OCI-LY7 (cell line): ENCODE data around the gene CSTPP1. TPM values are rescaled to one million over a fixed set of nuclear protein-coding genes. Genes with fewer than 3 reads are reported as not detected.
A peak's percentile ranks its signal among the peaks of the same experiment; 100 is the strongest.

Source experiments
- BruUV-seq: library from RNA; stranded (reverse); fragments of 400-500 nt; replicated peaks from 2 replicates; lab custom pipeline; 2021; lab: Mats Ljungman, UMichigan
- CTCF ChIA-PET: fragments of 300-600 bp; sonication (Branson Sonifier 250); formaldehyde crosslinking; loops from one replicate; lab custom pipeline; 2022; ENCODE audit warnings: antibody characterized with exemption; ENCODE audit not compliant: unreplicated experiment; lab: Charles Lee
- POLR2A ChIA-PET: fragments of 300-600 bp; sonication (Branson Sonifier 250); formaldehyde crosslinking; loops from one replicate; lab custom pipeline; 2022; ENCODE audit warnings: antibody characterized with exemption; lab: Charles Lee
- DNase-seq: peaks from one replicate; pipeline ENCODE4 v3.0.0-alpha.2; 2015; ENCODE audit warnings: low spot score
- H2AFZ ChIP-seq: fragments of 200-600 bp; sonication (generic), shearing (Covaris generic); 2 replicates; pipeline ENCODE4 v1.6.1; 2014; ENCODE audit warnings: mild to moderate bottlenecking, antibody characterized with exemption, low read length, moderate library complexity
- H3K27ac ChIP-seq: fragments of 200-600 bp; sonication (generic); 2 replicates; pipeline ENCODE4 v1.5.1; 2014; ENCODE audit warnings: mixed run types, low read depth, mild to moderate bottlenecking, moderate library complexity, low read length, inconsistent platforms; ENCODE audit not compliant: poor library complexity, severe bottlenecking
- H3K36me3 ChIP-seq: fragments of 200-600 bp; sonication (generic); 2 replicates; pipeline ENCODE4 v1.6.1; 2014; ENCODE audit warnings: mild to moderate bottlenecking, antibody characterized with exemption, low read length, moderate library complexity, mixed read lengths; ENCODE audit not compliant: insufficient read depth
- H3K4me1 ChIP-seq: fragments of 200-600 bp; sonication (generic); 2 replicates; pipeline ENCODE4 v1.5.1; 2014; ENCODE audit warnings: mild to moderate bottlenecking, low read length; ENCODE audit not compliant: insufficient read depth, poor library complexity, severe bottlenecking
- H3K4me2 ChIP-seq: fragments of 200-600 bp; sonication (generic); 2 replicates; pipeline ENCODE4 v1.6.1; 2014; ENCODE audit warnings: mild to moderate bottlenecking, low read length
- H3K4me3 ChIP-seq: fragments of 200-600 bp; sonication (generic); 2 replicates; pipeline ENCODE4 v1.5.1; 2014; ENCODE audit warnings: mild to moderate bottlenecking, low read depth, low read length; ENCODE audit not compliant: poor library complexity, severe bottlenecking
- H3K79me2 ChIP-seq: fragments of 200-600 bp; sonication (generic); 2 replicates; pipeline ENCODE4 v1.6.1; 2016; ENCODE audit warnings: low read depth, mild to moderate bottlenecking, low read length, moderate library complexity, mixed read lengths; ENCODE audit not compliant: insufficient read depth
- H3K9me2 ChIP-seq: fragments of 200-600 bp; sonication (generic); 2 replicates; pipeline ENCODE4 v1.6.1; 2016; ENCODE audit warnings: mild to moderate bottlenecking, low read length, mixed read lengths; ENCODE audit not compliant: insufficient read depth
- H3K9me3 ChIP-seq: fragments of 200-600 bp; sonication (generic); 2 replicates; pipeline ENCODE4 v1.6.1; 2014; ENCODE audit warnings: mild to moderate bottlenecking, mixed run types, low read length, mixed read lengths
- H4K20me1 ChIP-seq: fragments of 200-600 bp; sonication (generic); 2 replicates; pipeline ENCODE4 v1.6.1; 2014; ENCODE audit warnings: mild to moderate bottlenecking, antibody characterized with exemption, low read length, moderate library complexity, mixed read lengths; ENCODE audit not compliant: insufficient read depth
- EZH2phosphoT487 ChIP-seq: fragments of 200-600 bp; sonication (generic); IDR thresholded peaks from 2 replicates; pipeline ENCODE4 v1.6.1; 2018; ENCODE audit warnings: low read depth, borderline replicate concordance, mild to moderate bottlenecking, mixed run types, antibody characterized with exemption, low read length, moderate library complexity, mixed read lengths
- intact Hi-C: fragments of 100-400 bp; cut with micrococcal nuclease; formaldehyde crosslinking; loops from one replicate; pipeline ENCODE4 v1.10.0; 2022; ENCODE audit not compliant: unreplicated experiment
- total RNA-seq, 2 experiments: library from RNA; depleted of rRNA in 1 of 2; stranded (reverse); fragments of >200 nt in 1 of 2; shearing (Covaris generic) in 1 of 2; gene quantifications; 2 replicates each; pipeline ENCODE4 v1.2.3, GENCODE V29; 2014 to 2022
- TF ChIP-seq, protein P1 (sequence below): fragments of 200-600 bp; sonication (generic); conservative IDR thresholded peaks from 2 replicates; pipeline ENCODE4 v1.5.1; 2014; ENCODE audit warnings: mild to moderate bottlenecking, antibody characterized with exemption, low read length, moderate library complexity, mixed read lengths

Gene CSTPP1
- total RNA-seq, 2 experiments from 2014 or later: 39.6 to 43.1 TPM

DNA sequence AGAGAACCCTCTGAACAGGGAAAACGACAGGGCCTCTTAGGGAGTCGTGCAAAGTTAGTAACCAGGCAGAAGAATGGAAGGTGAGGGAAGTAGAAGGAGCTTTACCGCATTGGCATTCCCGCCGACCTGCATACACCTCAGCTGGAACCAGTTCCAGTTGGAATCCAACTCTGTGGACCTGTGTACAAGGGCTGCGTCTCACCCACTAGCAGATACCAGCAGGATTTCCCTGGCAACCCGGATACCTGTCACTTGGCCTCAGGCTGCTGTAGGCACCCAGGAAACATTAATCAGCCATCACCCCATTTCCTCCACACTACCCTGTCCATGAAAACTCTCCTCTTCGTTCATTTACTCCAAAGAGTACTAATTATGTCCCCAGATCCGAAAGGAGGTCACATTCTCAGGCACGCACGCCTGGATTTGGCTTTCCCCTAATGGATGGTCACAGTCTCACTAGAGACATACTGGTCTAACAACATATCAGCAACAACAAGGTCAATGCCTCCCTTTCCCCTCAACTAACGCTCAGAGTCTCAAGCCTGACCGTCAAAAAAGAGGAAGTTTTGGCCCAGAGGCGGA is 239.3 kb downstream of the CSTPP1 start:
- H2AFZ ChIP-seq: peak overlapping the region; percentile 57; the same call in 1 of the 2 replicates
- H3K4me2 ChIP-seq: peak overlapping the region; percentile 80
- DNase-seq: peak; percentile 68
- H3K4me3 ChIP-seq: peak overlapping the region; percentile 96
- peaks cover 22% of the 10 kb centered on the region for H3K4me1 ChIP-seq
- H3K9me3 ChIP-seq: no peaks in the 10 kb centered on the region
- H3K79me2 ChIP-seq: peaks cover 47% of the 10 kb centered on the region
- peaks cover 54% of the 10 kb centered on the region for H3K36me3 ChIP-seq
- ChIA-PET CTCF (interaction anchor here (0.8 kb wide), 1 partner anchor 13 kb away, joined by 3 read pairs; no protein-coding TSS in a partner anchor), POLR2A (interaction anchor here (0.6 to 1.1 kb wide), 2 partner anchors 20 to 99 kb away, joined by 3 to 4 read pairs; no protein-coding TSS in a partner anchor)
- BruUV-seq: no TSS peak
- intact Hi-C loops: loop anchor here (2.0 to 5.0 kb wide), 3 partner anchors 173 to 676 kb away; no protein-coding TSS in a partner anchor
- H3K27ac ChIP-seq: peak overlapping the region; percentile 79
- H3K9me2 ChIP-seq: no peaks in the 10 kb centered on the region
- no peak for TF ChIP-seq EZH2phosphoT487
- TF ChIP-seq, protein P1, sequence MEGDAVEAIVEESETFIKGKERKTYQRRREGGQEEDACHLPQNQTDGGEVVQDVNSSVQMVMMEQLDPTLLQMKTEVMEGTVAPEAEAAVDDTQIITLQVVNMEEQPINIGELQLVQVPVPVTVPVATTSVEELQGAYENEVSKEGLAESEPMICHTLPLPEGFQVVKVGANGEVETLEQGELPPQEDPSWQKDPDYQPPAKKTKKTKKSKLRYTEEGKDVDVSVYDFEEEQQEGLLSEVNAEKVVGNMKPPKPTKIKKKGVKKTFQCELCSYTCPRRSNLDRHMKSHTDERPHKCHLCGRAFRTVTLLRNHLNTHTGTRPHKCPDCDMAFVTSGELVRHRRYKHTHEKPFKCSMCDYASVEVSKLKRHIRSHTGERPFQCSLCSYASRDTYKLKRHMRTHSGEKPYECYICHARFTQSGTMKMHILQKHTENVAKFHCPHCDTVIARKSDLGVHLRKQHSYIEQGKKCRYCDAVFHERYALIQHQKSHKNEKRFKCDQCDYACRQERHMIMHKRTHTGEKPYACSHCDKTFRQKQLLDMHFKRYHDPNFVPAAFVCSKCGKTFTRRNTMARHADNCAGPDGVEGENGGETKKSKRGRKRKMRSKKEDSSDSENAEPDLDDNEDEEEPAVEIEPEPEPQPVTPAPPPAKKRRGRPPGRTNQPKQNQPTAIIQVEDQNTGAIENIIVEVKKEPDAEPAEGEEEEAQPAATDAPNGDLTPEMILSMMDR: no peak
- peaks cover 9% of the 10 kb centered on the region; the same call in 1 of the 2 replicates for H4K20me1 ChIP-seq

- Histone ChIP-seq H3K9me3 (no peaks in the 10 kb centered on the region), H3K4me1 (peaks cover 22% of the 10 kb centered on the region), H4K20me1 (peaks cover 9% of the 10 kb centered on the region; the same call in 1 of the 2 replicates), H3K79me2 (peaks cover 42% of the 10 kb centered on the region), H3K4me2 (peak within 1 kb of the TSS; percentile 84), H3K4me3 (peak within 1 kb of the TSS; percentile 96), H3K36me3 (peaks cover 47% of the 10 kb centered on the region), H3K27ac (peak within 1 kb of the TSS; percentile 79), H3K9me2 (no peaks in the 10 kb centered on the region), H2AFZ (peak within 1 kb of the TSS; percentile 95)
- DNase-seq: peak; percentile 97
- intact Hi-C loops: loop anchor here (1.0 to 5.0 kb wide), 8 partner anchors 39 to 676 kb away; partner anchors contain the start of genes ACP2 and SLC39A13
- CTCF ChIA-PET: interaction anchor here (0.6 to 3.9 kb wide), 3 partner anchors 72 to 171 kb away, joined by 3 to 28 read pairs (median 19); partner anchors contain the start of gene ACP2
- TF ChIP-seq EZH2phosphoT487: no peak
- TF ChIP-seq, protein P1: no peak
- POLR2A ChIA-PET: interaction anchor here (0.6 to 3.3 kb wide), 6 partner anchors 8 to 517 kb away, joined by 3 to 15 read pairs (median 4); partner anchors contain the start of gene ACP2
- BruUV-seq: TSS peak; percentile 73
Measured at GRCh38 chr11:47176328-47177228, 240.0 kb downstream of the CSTPP1 start, which contains the start of gene ARFGAP2. TSS of gene ARFGAP2 (minus strand) at chr11:47176879. CDS start at chr11:47176853, 26 bp downstream.
